HL-60/S4 (cell line): ENCODE measurements around the gene DAB1.

Experiments
- in situ Hi-C: fragments of 300-500 bp; cut with MboI; formaldehyde crosslinking; loops from 2 replicates; pipeline ENCODE4 v1.14.3; 2022; ENCODE audit warnings: low sequenced_read_pairs

Gene DAB1

GRCh38 chr1:57321776-57322175 is 102.1 kb downstream of the DAB1 start:
- in situ Hi-C loops: no loop called here

GRCh38 chr1:57319791-57320190 is 104.1 kb downstream of the DAB1 start:
- in situ Hi-C loops: no loop called here

DNA sequence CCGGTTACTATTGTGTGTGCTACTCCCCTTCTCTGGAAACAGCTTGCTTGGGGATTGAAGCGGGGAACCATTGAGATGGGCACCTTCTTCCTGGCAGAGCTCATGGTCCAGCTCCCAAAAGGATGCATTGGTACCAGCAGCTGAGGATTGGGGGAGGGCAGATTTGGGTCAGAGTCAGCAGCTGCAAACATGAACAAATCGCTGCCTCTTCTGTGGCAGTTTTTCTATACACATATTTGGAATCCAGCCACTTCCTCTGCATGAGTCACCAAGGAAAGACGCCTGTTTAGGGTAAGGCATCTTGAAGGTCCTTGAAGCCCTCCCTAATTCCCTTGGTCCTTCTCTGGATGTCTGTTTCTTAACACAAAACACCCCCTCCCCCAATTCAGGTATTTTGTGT is 104.7 kb downstream of the DAB1 start:
- in situ Hi-C loops: no loop called here

DNA sequence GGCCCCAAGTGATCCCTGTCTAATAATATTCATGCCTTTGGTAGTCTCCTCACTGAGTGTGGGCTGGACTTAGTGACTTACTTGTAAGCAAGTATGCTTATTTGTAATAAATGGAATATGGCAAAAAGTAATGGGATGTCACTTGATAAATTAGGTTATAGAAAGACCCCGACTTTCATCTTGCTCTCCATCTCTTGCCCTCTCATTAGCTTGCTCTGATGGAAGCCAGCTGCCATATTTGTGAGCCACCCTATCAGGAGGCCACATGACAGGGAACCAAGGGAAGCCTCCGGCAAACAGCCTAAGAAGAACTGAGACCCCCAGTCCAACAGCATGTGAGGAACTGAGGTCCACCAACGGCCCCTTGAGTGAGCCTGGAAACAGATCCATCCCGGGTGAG is 107.0 kb downstream of the DAB1 start:
- in situ Hi-C loops: no loop called here

DNA sequence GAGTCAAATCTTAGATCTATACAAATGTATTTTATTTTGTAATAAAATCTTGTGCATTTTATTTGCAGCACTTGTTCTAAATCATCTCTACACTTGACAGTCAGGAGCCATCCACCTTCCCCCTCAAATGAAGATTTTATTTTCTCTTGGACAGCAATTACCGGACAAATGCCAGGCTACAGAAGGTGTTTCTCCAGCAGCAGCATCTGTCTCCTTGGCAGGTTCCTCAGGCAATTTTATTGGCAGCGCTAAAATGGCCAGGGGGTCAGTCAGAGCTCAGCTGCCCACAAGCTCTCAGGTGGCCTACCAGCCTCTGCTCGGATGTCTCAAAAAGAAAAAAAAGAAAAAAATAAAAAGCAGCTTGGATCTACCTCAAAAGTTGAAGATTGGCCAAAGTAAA is 107.6 kb downstream of the DAB1 start:
- in situ Hi-C loops: no loop called here

GRCh38 chr1:57312869-57313268 is 111.0 kb downstream of the DAB1 start:
- in situ Hi-C loops: no loop called here

DNA sequence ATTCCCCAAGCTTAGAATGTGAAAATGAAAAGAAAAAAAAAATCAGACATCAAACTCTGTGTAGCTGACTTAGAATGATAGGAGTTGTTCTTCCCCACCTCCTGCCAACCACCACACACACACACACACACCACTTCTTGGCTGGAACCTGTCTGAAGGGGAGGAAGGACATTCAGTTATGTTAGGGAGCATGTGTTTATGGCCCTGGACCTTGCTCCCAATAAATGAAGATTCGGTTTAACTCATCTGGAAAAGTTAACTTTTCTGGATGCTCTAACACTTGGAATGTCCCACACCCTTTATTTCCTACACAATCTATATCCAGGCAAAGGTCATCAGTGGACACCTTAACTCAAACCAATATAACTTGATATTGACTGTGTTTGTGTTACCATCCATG is 112.4 kb downstream of the DAB1 start:
- in situ Hi-C loops: no loop called here

DNA sequence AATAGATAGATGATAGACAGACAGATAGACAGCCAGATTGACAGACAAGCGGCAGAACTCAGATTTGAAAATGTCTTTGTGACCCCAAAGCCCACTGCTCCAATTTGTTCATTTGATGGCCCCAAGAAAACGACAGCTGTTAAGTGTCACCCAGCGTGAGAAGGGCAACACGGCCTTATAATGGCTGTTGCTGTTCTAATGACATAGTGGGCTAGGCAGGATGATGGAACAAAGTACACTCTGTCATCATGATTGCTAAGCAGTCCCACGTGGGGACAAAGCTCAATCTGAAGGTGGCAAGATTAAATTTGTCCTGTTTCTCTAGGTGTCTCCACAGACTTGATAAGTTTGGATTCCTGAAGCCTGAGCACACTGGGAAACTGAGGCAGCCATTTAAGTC is 112.9 kb downstream of the DAB1 start:
- in situ Hi-C loops: no loop called here

GRCh38 chr1:57309630-57310029 is 114.2 kb downstream of the DAB1 start:
- in situ Hi-C loops: no loop called here

- in situ Hi-C loops: no loop called here
These were observed 116.3 kb downstream of the DAB1 start for GRCh38 chr1:57307392-57308170.

GRCh38 chr1:57304591-57304990 is 119.3 kb downstream of the DAB1 start:
- in situ Hi-C loops: no loop called here

- in situ Hi-C loops: no loop called here
These were observed 120.9 kb downstream of the DAB1 start for GRCh38 chr1:57302812-57303596.

- in situ Hi-C loops: no loop called here
These were observed 123.7 kb downstream of the DAB1 start for GRCh38 chr1:57300186-57300585.

GRCh38 chr1:57296726-57297250 is 127.1 kb downstream of the DAB1 start:
- in situ Hi-C loops: no loop called here

GRCh38 chr1:57295326-57295725 is 128.5 kb downstream of the DAB1 start:
- in situ Hi-C loops: no loop called here

- in situ Hi-C loops: no loop called here
These were observed 129.7 kb downstream of the DAB1 start for GRCh38 chr1:57294177-57294576.

DNA sequence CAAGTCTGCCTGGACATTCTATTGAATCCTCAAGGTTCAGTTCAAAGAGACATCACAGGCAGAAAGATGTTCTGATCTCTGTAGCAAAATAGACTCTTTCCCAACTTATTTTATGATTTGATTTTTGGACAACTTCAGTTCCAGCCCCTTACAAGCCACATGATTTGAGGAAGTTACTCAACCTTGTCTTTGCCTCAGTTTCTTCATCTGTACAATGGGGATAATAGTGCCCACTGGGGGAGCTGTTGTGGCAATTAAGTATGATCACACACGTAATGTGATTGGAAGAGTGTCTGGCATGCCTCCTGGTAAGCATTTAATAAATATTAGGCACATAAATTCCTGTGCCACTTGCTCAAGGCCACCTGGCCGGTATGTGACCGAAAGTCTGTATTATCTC is 130.6 kb downstream of the DAB1 start:
- in situ Hi-C loops: no loop called here

DNA sequence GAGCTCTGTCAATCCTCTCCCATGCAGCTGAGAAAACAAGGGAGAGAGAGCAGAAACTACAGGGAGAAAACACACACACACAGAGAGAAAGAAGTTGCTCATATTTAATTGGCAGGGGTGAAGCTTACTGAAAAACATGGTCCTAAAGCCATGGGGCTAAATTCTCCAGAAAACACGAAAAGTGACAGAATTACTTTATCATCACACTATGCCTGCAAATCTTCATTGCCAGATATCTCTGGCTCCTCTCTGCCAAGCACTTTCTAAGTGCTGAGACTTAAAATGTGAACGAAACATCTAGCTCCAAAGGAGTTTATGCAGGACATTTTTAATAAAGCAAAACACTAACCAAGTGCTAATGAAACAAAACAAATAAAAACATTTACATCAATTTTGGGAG is 134.1 kb downstream of the DAB1 start:
- in situ Hi-C loops: no loop called here

DNA sequence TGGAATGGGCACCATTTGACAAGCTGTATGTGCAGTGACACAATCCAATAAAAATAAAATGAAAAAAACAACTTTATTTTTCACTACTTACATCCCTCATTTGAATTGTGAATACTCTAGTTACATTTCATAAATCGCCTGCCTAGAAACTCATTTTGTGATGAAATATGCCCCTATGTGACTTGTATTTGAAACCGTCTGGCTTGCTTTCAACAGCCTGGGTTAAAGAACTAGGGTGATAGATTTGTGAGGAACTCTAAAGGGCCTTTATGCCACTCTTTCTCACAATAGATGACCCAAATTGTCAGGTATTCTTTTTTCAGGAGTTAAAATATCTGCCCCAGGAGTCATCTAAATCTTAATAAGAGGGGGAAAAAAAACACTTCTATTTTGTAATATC is 137.9 kb downstream of the DAB1 start:
- in situ Hi-C loops: no loop called here

DNA sequence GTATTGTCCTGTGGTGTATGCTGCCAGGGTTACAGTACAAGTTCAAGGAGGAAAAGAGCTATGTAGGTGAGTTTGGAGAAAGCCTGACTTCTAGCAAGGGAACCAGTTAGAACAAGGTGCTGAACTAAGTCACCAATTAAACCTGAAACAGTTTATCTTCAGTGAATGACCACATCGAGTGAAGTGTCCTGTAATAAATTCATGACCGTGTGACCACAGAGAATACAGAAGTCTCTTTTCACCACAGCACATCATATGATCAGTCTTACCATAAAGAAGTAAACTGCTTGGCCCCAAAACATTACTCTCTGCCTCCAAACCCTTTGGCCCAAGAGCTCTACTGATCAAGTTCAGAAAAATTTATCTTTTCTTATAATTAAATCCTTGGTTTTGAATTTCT is 141.4 kb downstream of the DAB1 start:
- in situ Hi-C loops: no loop called here

DNA sequence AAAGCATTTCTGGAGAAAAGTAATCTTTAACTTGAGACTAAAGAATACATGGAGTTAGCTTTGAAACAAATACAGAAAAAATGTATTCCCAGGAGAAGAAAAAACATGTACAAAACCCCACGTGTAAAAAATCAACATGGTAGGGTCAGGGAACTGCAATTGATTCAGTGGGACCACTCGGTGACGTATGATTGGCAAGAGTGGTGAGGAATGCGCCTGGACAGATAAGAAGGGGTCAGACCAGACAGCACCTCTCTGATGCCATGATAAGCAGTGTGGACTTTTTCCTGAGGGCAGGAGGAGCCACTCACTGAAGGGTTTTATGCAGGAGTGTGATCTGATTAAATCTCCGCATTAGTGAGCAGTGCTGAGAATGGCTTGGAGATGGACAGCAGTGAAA is 142.5 kb downstream of the DAB1 start:
- in situ Hi-C loops: no loop called here
